ENCODE measurements around the gene DLL1.

DNA sequence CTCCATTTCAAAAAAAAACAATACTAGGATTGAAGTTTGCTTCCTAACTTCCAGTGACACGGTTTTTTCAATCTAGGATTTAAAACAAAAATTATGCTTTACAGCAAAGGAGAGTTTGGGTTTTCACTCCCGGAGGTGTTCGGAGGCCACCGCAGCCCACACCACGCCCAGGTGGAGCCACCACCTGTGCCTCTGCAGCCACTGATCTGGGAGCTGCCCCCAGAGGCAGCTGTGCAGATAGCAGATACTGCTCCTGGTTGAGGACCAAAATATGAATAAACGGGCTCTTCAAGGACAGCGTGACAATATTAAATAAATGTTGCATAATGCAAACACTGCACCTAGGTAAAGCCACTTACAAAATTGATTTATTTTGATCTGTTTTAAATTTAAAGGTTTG, 30.2 kb downstream of the DLL1 start:
- TF ChIP-seq, protein P1, sequence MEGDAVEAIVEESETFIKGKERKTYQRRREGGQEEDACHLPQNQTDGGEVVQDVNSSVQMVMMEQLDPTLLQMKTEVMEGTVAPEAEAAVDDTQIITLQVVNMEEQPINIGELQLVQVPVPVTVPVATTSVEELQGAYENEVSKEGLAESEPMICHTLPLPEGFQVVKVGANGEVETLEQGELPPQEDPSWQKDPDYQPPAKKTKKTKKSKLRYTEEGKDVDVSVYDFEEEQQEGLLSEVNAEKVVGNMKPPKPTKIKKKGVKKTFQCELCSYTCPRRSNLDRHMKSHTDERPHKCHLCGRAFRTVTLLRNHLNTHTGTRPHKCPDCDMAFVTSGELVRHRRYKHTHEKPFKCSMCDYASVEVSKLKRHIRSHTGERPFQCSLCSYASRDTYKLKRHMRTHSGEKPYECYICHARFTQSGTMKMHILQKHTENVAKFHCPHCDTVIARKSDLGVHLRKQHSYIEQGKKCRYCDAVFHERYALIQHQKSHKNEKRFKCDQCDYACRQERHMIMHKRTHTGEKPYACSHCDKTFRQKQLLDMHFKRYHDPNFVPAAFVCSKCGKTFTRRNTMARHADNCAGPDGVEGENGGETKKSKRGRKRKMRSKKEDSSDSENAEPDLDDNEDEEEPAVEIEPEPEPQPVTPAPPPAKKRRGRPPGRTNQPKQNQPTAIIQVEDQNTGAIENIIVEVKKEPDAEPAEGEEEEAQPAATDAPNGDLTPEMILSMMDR (conservative IDR thresholded peaks at IDR 0.05; ENCODE audit: low read depth, low read length): peak; percentile 41; the same call in 1 of the 2 replicates
- TF ChIP-seq EZH2 (IDR thresholded peaks at IDR 0.05; ENCODE audit: low read length, unreplicated experiment) (no peak), EZH2phosphoT487 (IDR thresholded peaks at IDR 0.05; ENCODE audit: borderline replicate concordance, low read length) (no peak)
